OCI-LY7 (cell line): ENCODE results near the gene CFAP54.

Experiments
- CTCF ChIP-seq: fragments of 200-600 bp; sonication (generic); conservative IDR thresholded peaks from 2 replicates; pipeline ENCODE4 v1.5.1; 2014; ENCODE audit warnings: mild to moderate bottlenecking, antibody characterized with exemption, low read length, moderate library complexity, mixed read lengths
- EZH2phosphoT487 ChIP-seq: fragments of 200-600 bp; sonication (generic); IDR thresholded peaks from 2 replicates; pipeline ENCODE4 v1.6.1; 2018; ENCODE audit warnings: low read depth, borderline replicate concordance, mild to moderate bottlenecking, mixed run types, antibody characterized with exemption, low read length, moderate library complexity, mixed read lengths

DNA sequence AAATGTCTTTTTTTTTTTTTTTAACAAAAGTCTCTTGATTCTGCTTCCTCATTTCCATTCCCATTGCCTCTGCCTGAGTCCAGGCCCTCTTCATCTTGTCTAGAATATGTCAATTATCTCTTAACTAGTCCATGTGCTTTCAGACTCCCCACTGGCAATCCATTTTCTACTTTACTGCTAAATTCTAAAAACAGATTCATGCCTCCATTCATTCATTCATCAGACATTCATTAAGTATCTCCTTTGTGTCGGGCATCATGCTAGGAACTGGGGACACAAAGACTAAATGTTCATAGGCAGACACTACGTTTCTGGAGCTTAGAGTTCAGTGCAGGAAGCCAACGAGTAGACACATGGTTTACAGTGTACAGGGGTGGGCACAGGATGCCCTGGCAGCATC, 408.0 kb downstream of the CFAP54 start:
- no peak for TF ChIP-seq CTCF
- no peak for TF ChIP-seq EZH2phosphoT487
